ENCODE measurements around the gene PCTP. TPM values are rescaled to one million over a fixed set of nuclear protein-coding genes. Genes with fewer than 3 reads are reported as not detected.

The PCTP gene
- total RNA-seq, 1 experiment from 2014 or later = 17.3 TPM

- intact Hi-C loops (cut with micrococcal nuclease; ENCODE audit: unreplicated experiment) = no loop called here
- DNase-seq = no peak
- Histone ChIP-seq H3K4me2 (peak overlapping the region; percentile 89; the same call in 1 of the 2 replicates), H3F3A (ENCODE audit: insufficient read depth, low read depth) (peaks cover 15% of the 10 kb centered on the region; the same call in 1 of the 2 replicates), H3K36me3 (ENCODE audit: low read depth) (no peaks in the 10 kb centered on the region), H3K79me2 (ENCODE audit: low read depth) (peaks cover 16% of the 10 kb centered on the region), H3K9me3 (ENCODE audit: insufficient read depth, low read depth) (peaks cover 7% of the 10 kb centered on the region; the same call in 1 of the 2 replicates), H3K27ac (no peak overlapping the region), H2AFZ (peak overlapping the region; percentile 45; the same call in 1 of the 2 replicates), H3K4me3 (no peak overlapping the region), H4K20me1 (ENCODE audit: insufficient read depth) (no peaks in the 10 kb centered on the region), H3K27me3 (ENCODE audit: insufficient read depth, low read depth) (no peaks in the 10 kb centered on the region), H3K4me1 (replicated peaks; ENCODE audit: insufficient read depth) (peaks cover 20% of the 10 kb centered on the region), H3K9me2 (ENCODE audit: insufficient read depth) (no peaks in the 10 kb centered on the region)
- ChIA-PET CTCF (no interaction called here), POLR2A (ENCODE audit: unreplicated experiment) (no interaction called here)
- TF ChIP-seq EZH2 (IDR thresholded peaks at IDR 0.05; ENCODE audit: low read depth) (no peak), CTCF (conservative IDR thresholded peaks at IDR 0.05) (no peak)
- no TSS peak for BruUV-seq (replicated peaks)
Measured at GRCh38 chr17:55749985-55750384, 866 bp upstream of the PCTP start.

- Histone ChIP-seq H3K4me1 (replicated peaks; ENCODE audit: insufficient read depth) (peaks cover 20% of the 10 kb centered on the region), H3K4me3 (peak overlapping the region; percentile 74), H3K9me3 (ENCODE audit: insufficient read depth, low read depth) (no peaks in the 10 kb centered on the region), H3K27me3 (ENCODE audit: insufficient read depth, low read depth) (no peaks in the 10 kb centered on the region), H3K79me2 (ENCODE audit: low read depth) (peaks cover 16% of the 10 kb centered on the region), H2AFZ (peak overlapping the region; percentile 94), H4K20me1 (ENCODE audit: insufficient read depth) (no peaks in the 10 kb centered on the region), H3K4me2 (peak overlapping the region; percentile 89), H3K9me2 (ENCODE audit: insufficient read depth) (no peaks in the 10 kb centered on the region), H3F3A (ENCODE audit: insufficient read depth, low read depth) (peaks cover 15% of the 10 kb centered on the region; the same call in 1 of the 2 replicates), H3K36me3 (ENCODE audit: low read depth) (no peaks in the 10 kb centered on the region), H3K27ac (peak overlapping the region; percentile 44)
- BruUV-seq (replicated peaks) = no TSS peak
- ChIA-PET POLR2A (ENCODE audit: unreplicated experiment) (interaction anchor here (0.6 kb wide), 1 partner anchor 140 kb away, joined by 6 read pairs; no protein-coding TSS in a partner anchor), CTCF (interaction anchor here (0.9 kb wide), 1 partner anchor 18 kb away, joined by 3 read pairs; no protein-coding TSS in a partner anchor)
- no peak for TF ChIP-seq EZH2 (IDR thresholded peaks at IDR 0.05; ENCODE audit: low read depth)
- TF ChIP-seq CTCF (conservative IDR thresholded peaks at IDR 0.05) = no peak
- peak in 1 of 2 experiments; percentile 62 for DNase-seq
- intact Hi-C loops (cut with micrococcal nuclease; ENCODE audit: unreplicated experiment) = no loop called here
Measured at GRCh38 chr17:55751720-55752250, 934 bp downstream of the PCTP start.

- intact Hi-C loops (cut with micrococcal nuclease; ENCODE audit: unreplicated experiment) = no loop called here
- DNase-seq = no peak
- BruUV-seq (replicated peaks) = no TSS peak
- no peaks in the 10 kb centered on the region for H3K36me3 ChIP-seq (ENCODE audit: low read depth)
- H4K20me1 ChIP-seq (ENCODE audit: insufficient read depth) = no peaks in the 10 kb centered on the region; the same call in 1 of the 2 replicates
- CTCF ChIA-PET = no interaction called here
- no peak overlapping the region for H3K27ac ChIP-seq
- POLR2A ChIA-PET (ENCODE audit: unreplicated experiment) = interaction anchor here (0.6 kb wide), 1 partner anchor 963 kb away, joined by 3 read pairs; no protein-coding TSS in a partner anchor
- H3K4me3 ChIP-seq = no peak overlapping the region
- TF ChIP-seq CTCF (conservative IDR thresholded peaks at IDR 0.05) (no peak), EZH2 (IDR thresholded peaks at IDR 0.05; ENCODE audit: low read depth) (no peak)
- H3K79me2 ChIP-seq (ENCODE audit: low read depth) = peaks cover 14% of the 10 kb centered on the region
- no peaks in the 10 kb centered on the region for H3K9me2 ChIP-seq (ENCODE audit: insufficient read depth)
- H3K4me1 ChIP-seq (replicated peaks; ENCODE audit: insufficient read depth) = peaks cover 23% of the 10 kb centered on the region
- no peak overlapping the region for H2AFZ ChIP-seq
- H3K4me2 ChIP-seq = no peak overlapping the region
- no peaks in the 10 kb centered on the region for H3F3A ChIP-seq (ENCODE audit: insufficient read depth, low read depth)
- H3K27me3 ChIP-seq (ENCODE audit: insufficient read depth, low read depth) = no peaks in the 10 kb centered on the region
- H3K9me3 ChIP-seq (ENCODE audit: insufficient read depth, low read depth) = no peaks in the 10 kb centered on the region
Measured at GRCh38 chr17:55756689-55757088, 5.8 kb downstream of the PCTP start.

Measured in PC-9 (cell line).